H1 (cell line): Measurements from ENCODE around the gene LONP2. TPM values are rescaled to one million over a fixed set of nuclear protein-coding genes. Genes with fewer than 3 reads are reported as not detected.

Experiments
- CHD7 ChIP-seq: fragments of 300-600 bp; sonication (generic); IDR thresholded peaks from 2 replicates; pipeline ENCODE4 v1.7.1; 2012; ENCODE audit warnings: low read length, moderate library complexity, mild to moderate bottlenecking, inconsistent platforms; ENCODE audit not compliant: insufficient replicate concordance
- RNF2 ChIP-seq: fragments of 200-900, 300-1000 bp; sonication (generic); IDR thresholded peaks from 2 replicates; pipeline ENCODE4 v1.7.1; 2016; ENCODE audit warnings: borderline replicate concordance, low read depth, mild to moderate bottlenecking, antibody characterized with exemption, low read length; ENCODE audit not compliant: poor library complexity, severe bottlenecking; ENCODE audit errors: missing control alignments
- polyA plus RNA-seq, 7 experiments: library from polyadenylated mRNA; depleted of rRNA in 3 of 7; stranded (reverse) in 5 of 7; unstranded in 2 of 7; fragments of >200 nt in 5 of 7; fragments of 200-250 nt in 2 of 7; gene quantifications; 1 replicate in 5 of 7; 2 replicates in 1 of 7; 4 replicates in 1 of 7; pipeline versions ENCODE4 v1.2.1 to v1.2.3, GENCODE V29; 2011 to 2013; ENCODE audit warnings: missing spikeins in 2 of 7, mixed read lengths in 2 of 7
- total RNA-seq: library from RNA; stranded (reverse); fragmentation: NEBNext Ultra II Directional; extraction: Animal tissue kit (Norgen Biotek cat#: 25700); gene quantifications from 2 replicates; pipeline ENCODE4 v1.2.1, GENCODE V29; 2021

The LONP2 gene
- total and polyA plus RNA-seq, 2 of the 8 experiments (the other 6 are each of a cell fraction or from before 2014, with no cell fraction given), result 8.1 to 23.1 TPM

GRCh38 chr16:48217708-48218107 is 26.4 kb upstream of the LONP2 start (continued):
- TF ChIP-seq CHD7, result no peak
- TF ChIP-seq RNF2, result no peak
